HG03139 (cell line): ENCODE data around the gene PTX4.

Experiments used
- ATAC-seq: cut with Tn5 transposase; IDR thresholded peaks from one replicate; pipeline ENCODE4 v1.9.1; 2021; ENCODE audit not compliant: unreplicated experiment

The PTX4 gene

GRCh38 chr16:1524366-1524765 is 35.6 kb upstream of the PTX4 start:
- no peak for ATAC-seq

GRCh38 chr16:1523581-1524245 is 35.0 kb upstream of the PTX4 start:
- no peak for ATAC-seq

- ATAC-seq = no peak
These were observed 31.7 kb upstream of the PTX4 start for GRCh38 chr16:1520461-1520860.

GRCh38 chr16:1519831-1520230 is 31.1 kb upstream of the PTX4 start:
- ATAC-seq = no peak

GRCh38 chr16:1518626-1519135 is 29.9 kb upstream of the PTX4 start:
- ATAC-seq = no peak

- no peak for ATAC-seq
These were observed 25.8 kb upstream of the PTX4 start for GRCh38 chr16:1514507-1514906.

GRCh38 chr16:1512774-1513173 is 24.0 kb upstream of the PTX4 start:
- ATAC-seq = no peak

- ATAC-seq = no peak
These were observed 23.2 kb upstream of the PTX4 start for GRCh38 chr16:1511662-1512569.

GRCh38 chr16:1510941-1511351 is 22.2 kb upstream of the PTX4 start:
- no peak for ATAC-seq

- ATAC-seq = no peak
These were observed 21.5 kb upstream of the PTX4 start for GRCh38 chr16:1510272-1510671.

- ATAC-seq = no peak
These were observed 20.8 kb upstream of the PTX4 start for GRCh38 chr16:1509307-1510221.

- no peak for ATAC-seq
These were observed 19.9 kb upstream of the PTX4 start for GRCh38 chr16:1508494-1509187.

GRCh38 chr16:1506494-1507213 is 17.9 kb upstream of the PTX4 start:
- no peak for ATAC-seq

- ATAC-seq = no peak
These were observed 17.2 kb upstream of the PTX4 start for GRCh38 chr16:1505912-1506311.

GRCh38 chr16:1505073-1505844 is 16.5 kb upstream of the PTX4 start:
- ATAC-seq = no peak

GRCh38 chr16:1503110-1503955 is 14.6 kb upstream of the PTX4 start:
- ATAC-seq = no peak

- no peak for ATAC-seq
These were observed 13.6 kb upstream of the PTX4 start for GRCh38 chr16:1502092-1503004.
